ENCODE data around the gene MICAL2. TPM values are rescaled to one million over a fixed set of nuclear protein-coding genes. Genes with fewer than 3 reads are reported as not detected.

Gene MICAL2
- total RNA-seq, 1 donor from 2014 or later: 406 TPM

- no peak for DNase-seq (ENCODE audit: low read depth, low spot score)
Measured at GRCh38 chr11:12077535-12078280, 32.7 kb upstream of the MICAL2 start.

- DNase-seq (ENCODE audit: low read depth, low spot score): peak; percentile 87
Measured at GRCh38 chr11:12079726-12080556, 30.4 kb upstream of the MICAL2 start.

- no peak for DNase-seq (ENCODE audit: low read depth, low spot score)
Measured at GRCh38 chr11:12083380-12083779, 27.0 kb upstream of the MICAL2 start.

GRCh38 chr11:12084256-12084655, 26.1 kb upstream of the MICAL2 start:
- no peak for DNase-seq (ENCODE audit: low read depth, low spot score)

GRCh38 chr11:12085371-12086251, 24.8 kb upstream of the MICAL2 start:
- DNase-seq (ENCODE audit: low read depth, low spot score): no peak

- peak; percentile 71 for DNase-seq (ENCODE audit: low read depth, low spot score)
Measured at GRCh38 chr11:12086271-12087074, 23.9 kb upstream of the MICAL2 start.

GRCh38 chr11:12087075-12088004, 23.1 kb upstream of the MICAL2 start:
- DNase-seq (ENCODE audit: low read depth, low spot score): no peak

- DNase-seq (ENCODE audit: low read depth, low spot score): no peak
Measured at GRCh38 chr11:12088047-12088481, 22.3 kb upstream of the MICAL2 start.

GRCh38 chr11:12088531-12088930, 21.9 kb upstream of the MICAL2 start:
- DNase-seq (ENCODE audit: low read depth, low spot score): no peak

GRCh38 chr11:12089041-12089440, 21.3 kb upstream of the MICAL2 start:
- DNase-seq (ENCODE audit: low read depth, low spot score): no peak

- DNase-seq (ENCODE audit: low read depth, low spot score): no peak
Measured at GRCh38 chr11:12089473-12089872, 20.9 kb upstream of the MICAL2 start.

GRCh38 chr11:12090061-12090591, 20.3 kb upstream of the MICAL2 start:
- DNase-seq (ENCODE audit: low read depth, low spot score): no peak

- no peak for DNase-seq (ENCODE audit: low read depth, low spot score)
Measured at GRCh38 chr11:12090761-12091258, 19.6 kb upstream of the MICAL2 start.

- no peak for DNase-seq (ENCODE audit: low read depth, low spot score)
Measured at GRCh38 chr11:12091956-12092558, 18.3 kb upstream of the MICAL2 start.

GRCh38 chr11:12092714-12093113, 17.7 kb upstream of the MICAL2 start:
- DNase-seq (ENCODE audit: low read depth, low spot score): no peak

- DNase-seq (ENCODE audit: low read depth, low spot score): no peak
Measured at GRCh38 chr11:12094872-12095800, 15.3 kb upstream of the MICAL2 start.

- DNase-seq (ENCODE audit: low read depth, low spot score): no peak
Measured at GRCh38 chr11:12097219-12097618, 13.2 kb upstream of the MICAL2 start.

GRCh38 chr11:12098601-12099000, 11.8 kb upstream of the MICAL2 start:
- DNase-seq (ENCODE audit: low read depth, low spot score): no peak
